Measurements from ENCODE around the gene IL9. TPM values are rescaled to one million over a fixed set of nuclear protein-coding genes. Genes with fewer than 3 reads are reported as not detected.
A peak's percentile ranks its signal among the peaks of the same experiment; 100 is the strongest.

Gene IL9
- total RNA-seq, result not detected

- peaks cover 5% of the 10 kb centered on the region for H3K4me1 Mint-ChIP-seq
- no peak for DNase-seq
- ChIA-PET CTCF (no interaction called here), POLR2A (no interaction called here)
- H3K27me3 Mint-ChIP-seq, result peaks cover 45% of the 10 kb centered on the region
- no peak within 1 kb of the TSS for H3K4me3 Mint-ChIP-seq
- no peaks in the 10 kb centered on the region for H3K36me3 Mint-ChIP-seq (ENCODE audit: low read depth)
- no peaks in the 10 kb centered on the region for H3K9me3 Mint-ChIP-seq
- H3K27ac Mint-ChIP-seq, result no peak within 1 kb of the TSS
These were observed at the start of gene IL9 for GRCh38 chr5:135895474-135896006. Gene IL9, minus strand, starts transcription at chr5:135895841. Its CDS starts 25 bp downstream, at chr5:135895816.

DNA sequence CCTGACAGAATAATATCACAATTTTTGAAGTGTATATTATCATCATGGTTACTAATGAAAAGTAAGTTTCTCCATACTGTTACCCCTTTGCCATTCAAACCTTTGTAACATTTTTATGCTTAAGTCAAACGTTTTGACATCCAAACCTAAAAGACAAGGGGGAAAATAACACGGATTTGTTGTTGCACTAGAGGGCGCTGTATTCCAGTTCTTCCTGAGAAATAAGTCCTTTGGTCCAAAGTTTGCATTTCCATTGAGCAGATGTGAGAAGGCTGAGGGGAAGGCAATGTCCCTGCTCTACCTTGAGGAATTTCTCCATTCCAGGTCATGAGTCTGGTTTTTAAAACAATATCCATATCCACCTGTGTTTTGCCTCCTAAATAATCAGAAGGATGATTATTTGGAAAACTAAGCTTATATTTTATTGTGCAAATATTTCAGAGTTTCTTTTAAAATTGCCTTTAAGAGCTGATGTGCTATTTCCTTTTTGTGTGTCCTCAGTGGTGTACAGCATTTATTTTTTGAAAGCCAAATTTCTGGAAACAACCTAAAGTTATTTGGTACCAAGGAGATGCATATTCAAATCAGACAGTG, 49.4 kb upstream of the IL9 start:
- Mint-ChIP-seq H3K9me3 (no peaks in the 10 kb centered on the region), H3K27me3 (peaks cover 22% of the 10 kb centered on the region), H3K36me3 (ENCODE audit: low read depth) (no peaks in the 10 kb centered on the region), H3K27ac (no peak overlapping the region), H3K4me1 (no peaks in the 10 kb centered on the region), H3K4me3 (no peak overlapping the region)
- ChIA-PET POLR2A (no interaction called here), CTCF (no interaction called here)
- peak; percentile 44 for DNase-seq

GRCh38 chr5:135944564-135944963, 48.9 kb upstream of the IL9 start:
- H3K27me3 Mint-ChIP-seq, result peaks cover 25% of the 10 kb centered on the region

DNA sequence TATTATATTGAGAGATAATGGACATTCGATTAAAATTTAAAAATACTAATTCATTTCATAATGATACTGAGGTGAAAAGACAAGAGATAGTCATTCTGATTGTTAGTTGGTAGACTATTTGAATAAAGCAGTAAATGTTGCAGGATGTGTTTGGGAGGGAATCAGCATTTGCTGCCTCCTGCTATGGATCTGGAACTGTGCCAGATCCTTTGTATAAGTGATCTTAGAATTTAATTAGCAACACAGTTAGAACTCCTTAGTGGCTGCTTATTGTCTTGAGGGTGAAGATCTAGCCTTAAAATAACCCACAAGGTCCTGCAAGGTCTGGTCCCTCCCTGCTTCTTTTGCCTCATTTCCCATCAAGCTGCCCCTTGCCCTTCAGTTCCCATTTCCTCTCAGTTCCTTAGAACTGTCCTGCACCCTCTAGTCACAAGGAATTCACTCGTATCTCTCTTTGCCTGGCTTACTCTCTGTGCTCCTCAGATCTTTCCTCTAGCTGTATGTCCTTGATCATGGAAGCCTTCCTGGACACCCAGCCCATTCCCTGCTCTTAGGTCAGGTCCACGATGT, 46.6 kb upstream of the IL9 start:
- Mint-ChIP-seq H3K27ac (no peak overlapping the region), H3K36me3 (ENCODE audit: low read depth) (no peaks in the 10 kb centered on the region), H3K4me3 (no peak overlapping the region), H3K4me1 (no peaks in the 10 kb centered on the region), H3K9me3 (no peaks in the 10 kb centered on the region), H3K27me3 (peaks cover 26% of the 10 kb centered on the region)
- CTCF ChIA-PET, result no interaction called here
- DNase-seq, result no peak
- POLR2A ChIA-PET, result no interaction called here

More at GRCh38 chr5:135944564-135944963, 48.9 kb upstream of the IL9 start:
- no peak for DNase-seq
- H3K27ac Mint-ChIP-seq, result no peak overlapping the region
- POLR2A ChIA-PET, result no interaction called here
- CTCF ChIA-PET, result no interaction called here
- no peaks in the 10 kb centered on the region for H3K9me3 Mint-ChIP-seq
- no peak overlapping the region for H3K4me3 Mint-ChIP-seq
- no peaks in the 10 kb centered on the region for H3K36me3 Mint-ChIP-seq (ENCODE audit: low read depth)
- no peaks in the 10 kb centered on the region for H3K4me1 Mint-ChIP-seq

DNA sequence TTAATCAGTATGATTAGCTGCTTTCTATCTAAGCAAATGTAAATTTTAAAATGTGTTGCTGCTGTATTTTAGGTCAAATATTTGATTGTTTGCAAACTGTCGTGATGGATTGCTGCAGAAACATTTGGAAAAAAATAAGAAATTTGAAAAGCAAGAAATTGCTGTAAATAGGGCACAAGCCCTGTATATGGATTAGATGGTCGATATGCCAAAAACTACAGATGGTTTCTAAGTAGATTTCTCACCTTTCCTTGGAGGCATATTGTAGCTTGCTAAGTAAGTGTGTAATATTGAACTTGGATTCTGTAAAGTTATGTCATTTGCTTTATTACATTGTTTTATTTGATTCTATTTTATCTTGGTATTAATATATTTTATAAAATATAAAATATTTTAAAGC, 46.1 kb upstream of the IL9 start:
- Mint-ChIP-seq H3K4me1 (no peaks in the 10 kb centered on the region), H3K36me3 (ENCODE audit: low read depth) (no peaks in the 10 kb centered on the region), H3K27me3 (peaks cover 26% of the 10 kb centered on the region), H3K4me3 (no peak overlapping the region), H3K27ac (no peak overlapping the region), H3K9me3 (no peaks in the 10 kb centered on the region)
- ChIA-PET POLR2A (no interaction called here), CTCF (no interaction called here)
- DNase-seq, result no peak

DNA sequence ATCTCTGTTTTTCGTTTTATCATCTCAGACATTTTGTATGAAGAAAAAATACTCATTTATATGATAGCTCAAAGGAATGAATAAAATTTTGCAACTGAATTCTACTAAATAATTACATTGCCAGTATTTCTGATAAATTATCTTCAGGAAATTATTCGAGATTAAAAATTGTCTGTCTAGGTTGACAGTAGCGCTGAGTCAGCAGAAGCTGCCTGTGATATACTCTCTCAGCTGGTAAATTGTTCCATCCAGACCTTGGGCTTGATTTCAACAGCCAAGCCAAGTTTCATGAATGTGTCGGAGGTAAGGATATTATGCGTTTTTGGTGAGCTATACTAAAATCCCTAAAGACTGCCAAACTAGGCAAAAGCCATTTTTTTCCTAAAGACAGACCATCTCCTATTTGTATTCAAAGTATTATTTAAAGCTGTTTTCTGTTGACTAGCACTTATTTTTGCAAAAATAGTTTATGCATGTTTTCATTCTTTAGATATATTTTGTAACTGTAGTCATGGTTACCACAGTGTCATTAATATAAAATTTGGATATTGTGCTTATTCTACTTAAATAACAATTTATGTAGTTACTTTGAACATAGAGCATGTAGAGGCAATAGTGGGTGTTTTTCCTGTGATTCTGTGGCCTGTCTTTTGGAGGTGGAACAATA, 41.7 kb upstream of the IL9 start:
- Mint-ChIP-seq H3K27me3 (peaks cover 29% of the 10 kb centered on the region), H3K27ac (no peak overlapping the region), H3K9me3 (no peaks in the 10 kb centered on the region), H3K4me1 (no peaks in the 10 kb centered on the region), H3K4me3 (no peak overlapping the region), H3K36me3 (ENCODE audit: low read depth) (no peaks in the 10 kb centered on the region)
- ChIA-PET POLR2A (no interaction called here), CTCF (no interaction called here)
- DNase-seq, result no peak

DNA sequence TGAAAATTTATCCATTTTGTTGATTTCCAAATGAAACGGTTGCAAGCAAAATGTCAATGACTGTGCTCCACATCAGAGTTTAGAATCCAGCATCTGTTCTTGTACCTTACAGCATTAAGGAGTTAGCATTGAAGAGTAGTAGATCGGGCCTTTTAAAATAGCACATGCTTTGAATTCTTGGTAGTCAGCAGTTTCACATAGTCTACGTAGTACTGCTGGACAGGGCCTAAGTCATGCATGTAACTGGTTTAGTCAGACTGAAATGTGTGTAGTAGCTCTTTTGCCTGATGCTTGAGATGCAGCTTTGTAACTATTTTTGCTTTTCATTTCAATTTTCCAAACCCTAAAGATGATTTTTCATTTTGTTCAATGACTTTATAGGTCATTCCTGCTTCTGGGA, 39.3 kb upstream of the IL9 start:
- Mint-ChIP-seq H3K4me3 (no peak overlapping the region), H3K9me3 (no peaks in the 10 kb centered on the region), H3K27me3 (peaks cover 36% of the 10 kb centered on the region), H3K4me1 (no peaks in the 10 kb centered on the region), H3K27ac (no peak overlapping the region), H3K36me3 (ENCODE audit: low read depth) (no peaks in the 10 kb centered on the region)
- ChIA-PET POLR2A (no interaction called here), CTCF (no interaction called here)
- DNase-seq, result no peak

GRCh38 chr5:135930949-135931295, 35.3 kb upstream of the IL9 start:
- POLR2A ChIA-PET, result no interaction called here
- no peak for DNase-seq
- Mint-ChIP-seq H3K4me3 (no peak overlapping the region), H3K9me3 (no peaks in the 10 kb centered on the region), H3K36me3 (ENCODE audit: low read depth) (no peaks in the 10 kb centered on the region), H3K4me1 (no peaks in the 10 kb centered on the region), H3K27me3 (peaks cover 59% of the 10 kb centered on the region), H3K27ac (no peak overlapping the region)
- CTCF ChIA-PET, result no interaction called here

- DNase-seq, result no peak
- POLR2A ChIA-PET, result no interaction called here
- H3K4me3 Mint-ChIP-seq, result no peak overlapping the region
- H3K4me1 Mint-ChIP-seq, result no peaks in the 10 kb centered on the region
- H3K36me3 Mint-ChIP-seq (ENCODE audit: low read depth), result no peaks in the 10 kb centered on the region
- peaks cover 60% of the 10 kb centered on the region for H3K27me3 Mint-ChIP-seq
- CTCF ChIA-PET, result no interaction called here
- H3K27ac Mint-ChIP-seq, result no peak overlapping the region
- H3K9me3 Mint-ChIP-seq, result no peaks in the 10 kb centered on the region
These were observed 34.6 kb upstream of the IL9 start for GRCh38 chr5:135930029-135930948.

GRCh38 chr5:135921388-135921787, 25.7 kb upstream of the IL9 start:
- CTCF ChIA-PET, result no interaction called here
- Mint-ChIP-seq H3K27ac (no peak overlapping the region), H3K4me3 (no peak overlapping the region), H3K27me3 (peaks cover 44% of the 10 kb centered on the region), H3K9me3 (no peaks in the 10 kb centered on the region), H3K4me1 (no peaks in the 10 kb centered on the region), H3K36me3 (ENCODE audit: low read depth) (no peaks in the 10 kb centered on the region)
- no peak for DNase-seq
- POLR2A ChIA-PET, result no interaction called here

GRCh38 chr5:135920199-135920598, 24.6 kb upstream of the IL9 start:
- Mint-ChIP-seq H3K4me3 (no peak overlapping the region), H3K27me3 (peaks cover 42% of the 10 kb centered on the region), H3K4me1 (no peaks in the 10 kb centered on the region), H3K36me3 (ENCODE audit: low read depth) (no peaks in the 10 kb centered on the region), H3K9me3 (no peaks in the 10 kb centered on the region), H3K27ac (no peak overlapping the region)
- CTCF ChIA-PET, result interaction anchor here (0.6 kb wide), 1 partner anchor 24 kb away, joined by 3 read pairs; no protein-coding TSS in a partner anchor
- POLR2A ChIA-PET, result no interaction called here
- DNase-seq, result no peak

- POLR2A ChIA-PET, result no interaction called here
- DNase-seq, result no peak
- Mint-ChIP-seq H3K9me3 (no peaks in the 10 kb centered on the region), H3K27me3 (peaks cover 42% of the 10 kb centered on the region), H3K27ac (no peak overlapping the region), H3K36me3 (ENCODE audit: low read depth) (no peaks in the 10 kb centered on the region), H3K4me3 (no peak overlapping the region), H3K4me1 (no peaks in the 10 kb centered on the region)
- CTCF ChIA-PET, result no interaction called here
These were observed 21.1 kb upstream of the IL9 start for GRCh38 chr5:135916638-135917263.

Measured in activated CD4-positive, alpha-beta T cell treated with anti-CD3 and anti-CD28 coated beads, Interleukin-2, amount 10 ng/mL, durations not matched to agents 7 days and 5 days (primary cell).